GM19438 (cell line): ENCODE measurements around the gene SLC35G1.

Experiments
- ATAC-seq: cut with Tn5 transposase; IDR thresholded peaks from one replicate; pipeline ENCODE4 v1.9.1; 2021; ENCODE audit warnings: low read depth; ENCODE audit not compliant: unreplicated experiment

Gene SLC35G1

DNA sequence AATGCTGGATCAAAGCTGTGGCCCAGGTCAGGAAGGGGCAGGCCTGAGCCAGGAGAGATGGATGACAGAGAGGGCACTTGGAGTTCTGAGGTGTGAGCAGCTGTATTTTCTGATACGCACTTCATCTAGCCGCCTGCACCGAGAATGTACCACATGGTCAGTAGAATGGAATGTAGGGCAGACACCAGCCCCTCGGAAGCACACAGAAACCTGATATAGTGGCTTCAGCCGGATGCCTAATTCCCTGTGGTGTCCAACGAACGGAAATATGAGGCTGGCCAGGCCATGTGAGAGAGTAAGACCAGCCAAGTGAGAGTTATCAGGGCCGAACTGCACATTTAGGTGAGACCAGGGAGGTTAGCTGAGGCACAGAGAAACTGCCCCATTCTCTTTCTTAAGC lies 53.3 kb downstream of the SLC35G1 start:
- no peak for ATAC-seq

DNA sequence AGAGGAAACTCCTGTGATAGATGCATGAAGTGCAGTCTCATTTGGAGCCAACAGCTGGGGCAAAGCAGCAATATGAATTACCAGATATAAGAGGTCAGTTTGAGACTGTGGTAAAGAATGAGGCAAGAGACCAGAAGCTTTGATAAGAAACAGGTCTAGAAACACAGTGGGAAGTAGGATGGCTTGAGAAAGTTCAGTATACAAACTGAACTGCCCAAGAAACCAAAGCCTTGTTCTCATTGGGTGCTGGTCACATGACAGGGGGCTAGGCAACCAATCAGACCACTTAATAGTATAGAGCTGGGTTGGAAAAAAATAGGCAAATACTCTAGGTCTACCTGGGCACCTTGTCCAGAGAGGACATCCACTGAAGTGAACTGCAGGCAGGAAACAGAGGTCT lies 53.7 kb downstream of the SLC35G1 start:
- no peak for ATAC-seq

DNA sequence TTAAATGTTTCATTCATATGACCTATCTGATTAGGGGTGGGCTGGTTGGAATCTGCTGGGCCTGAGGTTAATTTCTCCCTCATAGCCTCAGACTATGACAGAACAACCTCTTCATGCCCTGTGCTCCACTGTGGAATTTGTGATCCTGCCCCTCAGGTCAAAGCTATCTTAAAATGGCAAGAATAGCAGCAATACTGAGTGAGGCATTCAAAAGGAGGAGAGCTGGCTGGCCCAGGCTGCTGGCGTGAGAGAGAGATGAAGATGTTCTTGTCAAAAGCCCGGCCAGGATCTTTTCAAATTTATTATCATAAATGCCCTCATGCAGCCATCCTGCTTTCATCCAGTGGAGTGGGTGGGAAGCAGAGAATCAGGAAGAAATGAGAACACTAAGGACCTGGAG lies 58.1 kb downstream of the SLC35G1 start:
- no peak for ATAC-seq
